ENCODE data around the gene ZNF606. TPM values are rescaled to one million over a fixed set of nuclear protein-coding genes. Genes with fewer than 3 reads are reported as not detected.

ZNF606 gene
- total and polyA plus RNA-seq, 10 of the 15 experiments (the other 5 are each of a cell fraction or from before 2014, with no cell fraction given): 2.2 to 10.6 (median 7.6) TPM

DNA sequence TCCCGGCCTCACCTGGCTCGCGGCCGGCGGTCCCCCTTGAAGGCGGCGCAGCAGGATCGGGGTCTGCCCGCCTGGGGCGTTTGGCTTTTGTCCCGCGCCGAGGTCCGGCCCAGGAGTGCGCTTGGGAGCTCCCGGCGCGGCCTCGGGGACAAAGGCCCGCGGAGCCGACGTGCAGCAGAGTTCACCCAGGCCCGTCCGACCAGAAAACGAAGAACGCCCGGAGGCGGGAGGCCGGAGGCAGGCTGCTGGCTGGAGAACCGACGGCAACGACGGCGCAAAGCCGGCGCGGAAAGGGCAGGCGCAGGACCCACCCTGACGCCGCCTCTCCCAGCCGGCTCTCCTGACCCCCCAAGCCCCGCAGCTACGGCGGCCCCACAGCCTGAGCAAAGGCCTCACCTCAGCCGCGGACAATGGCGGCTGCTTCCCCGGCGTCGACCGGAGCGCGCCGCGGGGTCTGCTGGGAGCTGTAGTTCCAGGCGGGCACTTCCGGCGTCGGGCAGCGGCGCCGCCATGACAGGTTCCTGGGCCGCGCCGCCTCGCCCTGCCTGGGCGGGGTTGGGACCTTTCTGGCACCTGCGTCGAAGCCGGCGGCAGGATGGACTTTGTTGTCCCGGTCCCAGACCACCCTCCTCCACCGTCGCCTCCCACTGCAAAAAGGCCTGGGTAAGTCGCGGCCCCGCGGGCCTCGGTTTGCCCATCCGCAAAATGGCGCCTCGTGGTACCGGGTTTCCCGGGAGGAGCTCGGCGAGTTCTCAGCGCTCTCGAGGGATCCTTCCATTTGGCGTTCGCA lies at the start of gene ZNF606 (continued):
- TF ChIP-seq, protein P1, sequence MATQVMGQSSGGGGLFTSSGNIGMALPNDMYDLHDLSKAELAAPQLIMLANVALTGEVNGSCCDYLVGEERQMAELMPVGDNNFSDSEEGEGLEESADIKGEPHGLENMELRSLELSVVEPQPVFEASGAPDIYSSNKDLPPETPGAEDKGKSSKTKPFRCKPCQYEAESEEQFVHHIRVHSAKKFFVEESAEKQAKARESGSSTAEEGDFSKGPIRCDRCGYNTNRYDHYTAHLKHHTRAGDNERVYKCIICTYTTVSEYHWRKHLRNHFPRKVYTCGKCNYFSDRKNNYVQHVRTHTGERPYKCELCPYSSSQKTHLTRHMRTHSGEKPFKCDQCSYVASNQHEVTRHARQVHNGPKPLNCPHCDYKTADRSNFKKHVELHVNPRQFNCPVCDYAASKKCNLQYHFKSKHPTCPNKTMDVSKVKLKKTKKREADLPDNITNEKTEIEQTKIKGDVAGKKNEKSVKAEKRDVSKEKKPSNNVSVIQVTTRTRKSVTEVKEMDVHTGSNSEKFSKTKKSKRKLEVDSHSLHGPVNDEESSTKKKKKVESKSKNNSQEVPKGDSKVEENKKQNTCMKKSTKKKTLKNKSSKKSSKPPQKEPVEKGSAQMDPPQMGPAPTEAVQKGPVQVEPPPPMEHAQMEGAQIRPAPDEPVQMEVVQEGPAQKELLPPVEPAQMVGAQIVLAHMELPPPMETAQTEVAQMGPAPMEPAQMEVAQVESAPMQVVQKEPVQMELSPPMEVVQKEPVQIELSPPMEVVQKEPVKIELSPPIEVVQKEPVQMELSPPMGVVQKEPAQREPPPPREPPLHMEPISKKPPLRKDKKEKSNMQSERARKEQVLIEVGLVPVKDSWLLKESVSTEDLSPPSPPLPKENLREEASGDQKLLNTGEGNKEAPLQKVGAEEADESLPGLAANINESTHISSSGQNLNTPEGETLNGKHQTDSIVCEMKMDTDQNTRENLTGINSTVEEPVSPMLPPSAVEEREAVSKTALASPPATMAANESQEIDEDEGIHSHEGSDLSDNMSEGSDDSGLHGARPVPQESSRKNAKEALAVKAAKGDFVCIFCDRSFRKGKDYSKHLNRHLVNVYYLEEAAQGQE (IDR thresholded peaks at IDR 0.05; ENCODE audit: low read depth, low read length): no peak
- TF ChIP-seq KAT2A (conservative IDR thresholded peaks at IDR 0.05; ENCODE audit: control insufficient read depth, low read depth, low read length) (no peak), NR2F1 (conservative IDR thresholded peaks at IDR 0.05) (peak; percentile 80), IKZF1 (conservative IDR thresholded peaks at IDR 0.05) (peak; percentile 96), TBL1XR1 (IDR thresholded peaks at IDR 0.05; ENCODE audit: low read depth, low read length) (no peak), ZSCAN29 (IDR thresholded peaks at IDR 0.05) (no peak), FOXM1 (IDR thresholded peaks at IDR 0.05; ENCODE audit: low read depth, low read length) (no peak)
- TF ChIP-seq, protein P2, sequence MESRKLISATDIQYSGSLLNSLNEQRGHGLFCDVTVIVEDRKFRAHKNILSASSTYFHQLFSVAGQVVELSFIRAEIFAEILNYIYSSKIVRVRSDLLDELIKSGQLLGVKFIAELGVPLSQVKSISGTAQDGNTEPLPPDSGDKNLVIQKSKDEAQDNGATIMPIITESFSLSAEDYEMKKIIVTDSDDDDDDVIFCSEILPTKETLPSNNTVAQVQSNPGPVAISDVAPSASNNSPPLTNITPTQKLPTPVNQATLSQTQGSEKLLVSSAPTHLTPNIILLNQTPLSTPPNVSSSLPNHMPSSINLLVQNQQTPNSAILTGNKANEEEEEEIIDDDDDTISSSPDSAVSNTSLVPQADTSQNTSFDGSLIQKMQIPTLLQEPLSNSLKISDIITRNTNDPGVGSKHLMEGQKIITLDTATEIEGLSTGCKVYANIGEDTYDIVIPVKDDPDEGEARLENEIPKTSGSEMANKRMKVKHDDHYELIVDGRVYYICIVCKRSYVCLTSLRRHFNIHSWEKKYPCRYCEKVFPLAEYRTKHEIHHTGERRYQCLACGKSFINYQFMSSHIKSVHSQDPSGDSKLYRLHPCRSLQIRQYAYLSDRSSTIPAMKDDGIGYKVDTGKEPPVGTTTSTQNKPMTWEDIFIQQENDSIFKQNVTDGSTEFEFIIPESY (IDR thresholded peaks at IDR 0.05): no peak
- TF ChIP-seq, protein P3, sequence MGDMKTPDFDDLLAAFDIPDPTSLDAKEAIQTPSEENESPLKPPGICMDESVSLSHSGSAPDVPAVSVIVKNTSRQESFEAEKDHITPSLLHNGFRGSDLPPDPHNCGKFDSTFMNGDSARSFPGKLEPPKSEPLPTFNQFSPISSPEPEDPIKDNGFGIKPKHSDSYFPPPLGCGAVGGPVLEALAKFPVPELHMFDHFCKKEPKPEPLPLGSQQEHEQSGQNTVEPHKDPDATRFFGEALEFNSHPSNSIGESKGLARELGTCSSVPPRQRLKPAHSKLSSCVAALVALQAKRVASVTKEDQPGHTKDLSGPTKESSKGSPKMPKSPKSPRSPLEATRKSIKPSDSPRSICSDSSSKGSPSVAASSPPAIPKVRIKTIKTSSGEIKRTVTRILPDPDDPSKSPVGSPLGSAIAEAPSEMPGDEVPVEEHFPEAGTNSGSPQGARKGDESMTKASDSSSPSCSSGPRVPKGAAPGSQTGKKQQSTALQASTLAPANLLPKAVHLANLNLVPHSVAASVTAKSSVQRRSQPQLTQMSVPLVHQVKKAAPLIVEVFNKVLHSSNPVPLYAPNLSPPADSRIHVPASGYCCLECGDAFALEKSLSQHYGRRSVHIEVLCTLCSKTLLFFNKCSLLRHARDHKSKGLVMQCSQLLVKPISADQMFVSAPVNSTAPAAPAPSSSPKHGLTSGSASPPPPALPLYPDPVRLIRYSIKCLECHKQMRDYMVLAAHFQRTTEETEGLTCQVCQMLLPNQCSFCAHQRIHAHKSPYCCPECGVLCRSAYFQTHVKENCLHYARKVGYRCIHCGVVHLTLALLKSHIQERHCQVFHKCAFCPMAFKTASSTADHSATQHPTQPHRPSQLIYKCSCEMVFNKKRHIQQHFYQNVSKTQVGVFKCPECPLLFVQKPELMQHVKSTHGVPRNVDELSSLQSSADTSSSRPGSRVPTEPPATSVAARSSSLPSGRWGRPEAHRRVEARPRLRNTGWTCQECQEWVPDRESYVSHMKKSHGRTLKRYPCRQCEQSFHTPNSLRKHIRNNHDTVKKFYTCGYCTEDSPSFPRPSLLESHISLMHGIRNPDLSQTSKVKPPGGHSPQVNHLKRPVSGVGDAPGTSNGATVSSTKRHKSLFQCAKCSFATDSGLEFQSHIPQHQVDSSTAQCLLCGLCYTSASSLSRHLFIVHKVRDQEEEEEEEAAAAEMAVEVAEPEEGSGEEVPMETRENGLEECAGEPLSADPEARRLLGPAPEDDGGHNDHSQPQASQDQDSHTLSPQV (IDR thresholded peaks at IDR 0.05): peak; percentile 79; the same call in 1 of the 2 replicates
- TF ChIP-seq, protein P4, sequence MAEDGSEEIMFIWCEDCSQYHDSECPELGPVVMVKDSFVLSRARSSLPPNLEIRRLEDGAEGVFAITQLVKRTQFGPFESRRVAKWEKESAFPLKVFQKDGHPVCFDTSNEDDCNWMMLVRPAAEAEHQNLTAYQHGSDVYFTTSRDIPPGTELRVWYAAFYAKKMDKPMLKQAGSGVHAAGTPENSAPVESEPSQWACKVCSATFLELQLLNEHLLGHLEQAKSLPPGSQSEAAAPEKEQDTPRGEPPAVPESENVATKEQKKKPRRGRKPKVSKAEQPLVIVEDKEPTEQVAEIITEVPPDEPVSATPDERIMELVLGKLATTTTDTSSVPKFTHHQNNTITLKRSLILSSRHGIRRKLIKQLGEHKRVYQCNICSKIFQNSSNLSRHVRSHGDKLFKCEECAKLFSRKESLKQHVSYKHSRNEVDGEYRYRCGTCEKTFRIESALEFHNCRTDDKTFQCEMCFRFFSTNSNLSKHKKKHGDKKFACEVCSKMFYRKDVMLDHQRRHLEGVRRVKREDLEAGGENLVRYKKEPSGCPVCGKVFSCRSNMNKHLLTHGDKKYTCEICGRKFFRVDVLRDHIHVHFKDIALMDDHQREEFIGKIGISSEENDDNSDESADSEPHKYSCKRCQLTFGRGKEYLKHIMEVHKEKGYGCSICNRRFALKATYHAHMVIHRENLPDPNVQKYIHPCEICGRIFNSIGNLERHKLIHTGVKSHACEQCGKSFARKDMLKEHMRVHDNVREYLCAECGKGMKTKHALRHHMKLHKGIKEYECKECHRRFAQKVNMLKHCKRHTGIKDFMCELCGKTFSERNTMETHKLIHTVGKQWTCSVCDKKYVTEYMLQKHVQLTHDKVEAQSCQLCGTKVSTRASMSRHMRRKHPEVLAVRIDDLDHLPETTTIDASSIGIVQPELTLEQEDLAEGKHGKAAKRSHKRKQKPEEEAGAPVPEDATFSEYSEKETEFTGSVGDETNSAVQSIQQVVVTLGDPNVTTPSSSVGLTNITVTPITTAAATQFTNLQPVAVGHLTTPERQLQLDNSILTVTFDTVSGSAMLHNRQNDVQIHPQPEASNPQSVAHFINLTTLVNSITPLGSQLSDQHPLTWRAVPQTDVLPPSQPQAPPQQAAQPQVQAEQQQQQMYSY (CRISPR knock-in tag; IDR thresholded peaks at IDR 0.05): no peak

All from GM12878 (cell line).